Colonic mucosa (tissue), 4 donors: ENCODE measurements around the gene RNF133. TPM values are rescaled to one million over a fixed set of nuclear protein-coding genes. Genes with fewer than 3 reads are reported as not detected.

ENCODE experiments used
- DNase-seq: peaks from one replicate; pipeline ENCODE4 v3.0.0-alpha.2; 2020
- H3K27ac ChIP-seq: fragments of 200-600 bp; one replicate; pipeline ENCODE4 v1.8.0; 2021
- H3K27me3 ChIP-seq: fragments of 200-600 bp; one replicate; pipeline ENCODE4 v1.8.0; 2021
- H3K36me3 ChIP-seq: fragments of 200-600 bp; one replicate; pipeline ENCODE4 v1.8.0; 2021
- H3K4me1 ChIP-seq: fragments of 200-600 bp; one replicate; pipeline ENCODE4 v1.8.0; 2021; ENCODE audit warnings: mild to moderate bottlenecking
- H3K4me3 ChIP-seq: fragments of 200-600 bp; one replicate; pipeline ENCODE4 v1.8.0; 2021
- H3K9ac ChIP-seq, 2 donors: one replicate each; pipeline ENCODE4 v1.7.0; 2013; ENCODE audit warnings: control low read depth in 2 of 2, low read depth in 2 of 2, low read length in 2 of 2
- H3K9me3 ChIP-seq: fragments of 200-600 bp; one replicate; pipeline ENCODE4 v1.8.0; 2021
- CTCF ChIP-seq: fragments of 200-600 bp; IDR thresholded peaks from one replicate; pipeline ENCODE4 v1.8.0; 2022; ENCODE audit warnings: antibody characterized with exemption, mild to moderate bottlenecking
- intact Hi-C: fragments of 100-400 bp; cut with DNase I; formaldehyde crosslinking; loops from one replicate; pipeline ENCODE4 v1.14.1; 2022
- total RNA-seq, 2 donors: library from RNA; stranded (reverse); fragmentation: NEBNext Ultra II Directional in 1 of 2; extraction: Animal tissue kit (Norgen Biotek cat#: 25700) in 1 of 2; gene quantifications; one replicate each; pipeline ENCODE4 v1.2.1, GENCODE V29; 2021
- donor health status: healthy.
- donor health status: DM: no; HTN: no; CAD: no.
- donor health status: DM: no; HTN: no; CAD: no.

RNF133 gene
- total RNA-seq, 2 donors from 2014 or later, result 0.32 to 0.40 TPM

GRCh38 chr7:122736183-122736582 is 37.3 kb upstream of the RNF133 start:
- no peak overlapping the region for H3K27ac ChIP-seq
- H3K9me3 ChIP-seq, result no peaks in the 10 kb centered on the region
- H3K4me3 ChIP-seq, result no peak overlapping the region
- no peak for TF ChIP-seq CTCF
- H3K4me1 ChIP-seq, result no peaks in the 10 kb centered on the region
- DNase-seq, result no peak
- no peaks in the 10 kb centered on the region for H3K36me3 ChIP-seq
- no peak overlapping the region for H3K9ac ChIP-seq
- intact Hi-C loops, result no loop called here
- H3K27me3 ChIP-seq, result no peaks in the 10 kb centered on the region

- Histone ChIP-seq H3K4me3 (no peak overlapping the region), H3K27me3 (no peaks in the 10 kb centered on the region), H3K9me3 (no peaks in the 10 kb centered on the region), H3K9ac (no peak overlapping the region), H3K4me1 (no peaks in the 10 kb centered on the region), H3K36me3 (no peaks in the 10 kb centered on the region), H3K27ac (no peak overlapping the region)
- intact Hi-C loops, result no loop called here
- no peak for DNase-seq
- TF ChIP-seq CTCF, result no peak
These were observed 28.8 kb upstream of the RNF133 start for GRCh38 chr7:122727759-122728158.

- intact Hi-C loops, result no loop called here
- Histone ChIP-seq H3K9ac (no peak overlapping the region), H3K4me1 (no peaks in the 10 kb centered on the region), H3K27ac (no peak overlapping the region), H3K36me3 (no peaks in the 10 kb centered on the region), H3K4me3 (no peak overlapping the region), H3K9me3 (no peaks in the 10 kb centered on the region), H3K27me3 (no peaks in the 10 kb centered on the region)
- TF ChIP-seq CTCF, result no peak
- DNase-seq, result no peak
These were observed 28.4 kb upstream of the RNF133 start for GRCh38 chr7:122727354-122727753.

GRCh38 chr7:122726881-122727280 is 28.0 kb upstream of the RNF133 start:
- Histone ChIP-seq H3K4me3 (no peak overlapping the region), H3K9ac (no peak overlapping the region), H3K9me3 (no peaks in the 10 kb centered on the region), H3K36me3 (no peaks in the 10 kb centered on the region), H3K27me3 (no peaks in the 10 kb centered on the region), H3K27ac (no peak overlapping the region), H3K4me1 (no peaks in the 10 kb centered on the region)
- TF ChIP-seq CTCF, result no peak
- no peak for DNase-seq
- intact Hi-C loops, result no loop called here

- DNase-seq, result no peak
These were observed 25.4 kb upstream of the RNF133 start for GRCh38 chr7:122724366-122724765.

More at GRCh38 chr7:122724366-122724765, 25.4 kb upstream of the RNF133 start:
- H3K36me3 ChIP-seq, result no peaks in the 10 kb centered on the region
- H3K4me1 ChIP-seq, result no peaks in the 10 kb centered on the region
- H3K4me3 ChIP-seq, result no peak overlapping the region
- intact Hi-C loops, result no loop called here
- no peaks in the 10 kb centered on the region for H3K27me3 ChIP-seq
- no peak overlapping the region for H3K27ac ChIP-seq
- H3K9me3 ChIP-seq, result no peaks in the 10 kb centered on the region
- H3K9ac ChIP-seq, result no peak overlapping the region
- no peak for TF ChIP-seq CTCF
